CD4-positive, alpha-beta T cell treated with Interleukin-6 at 100 ng/mL for 8 hours (primary cell): ENCODE results near the gene ALDH4A1.

Experiments
- DNase-seq: peaks from one replicate; pipeline ENCODE4 v3.0.0-alpha.2; 2020; ENCODE audit warnings: mixed read lengths, low spot score

The ALDH4A1 gene

GRCh38 chr1:18902523-18903290, at the start of gene ALDH4A1:
ALDH4A1 (minus strand) TSS chr1:18902555; CDS start chr1:18902523, 32 bp downstream.
- DNase-seq: peak; percentile 95

GRCh38 chr1:18951818-18952391, 49.5 kb upstream of the ALDH4A1 start:
- peak; percentile 75 for DNase-seq

- DNase-seq: no peak
Measured at GRCh38 chr1:18951416-18951815, 49.1 kb upstream of the ALDH4A1 start.

GRCh38 chr1:18950401-18951026, 48.2 kb upstream of the ALDH4A1 start:
- DNase-seq: peak; percentile 40

- DNase-seq: peak; percentile 26
Measured at GRCh38 chr1:18949686-18950400, 47.5 kb upstream of the ALDH4A1 start.

GRCh38 chr1:18948913-18949685, 46.7 kb upstream of the ALDH4A1 start:
- no peak for DNase-seq

- peak; percentile 79 for DNase-seq
Measured at GRCh38 chr1:18948048-18948912, 45.9 kb upstream of the ALDH4A1 start.

GRCh38 chr1:18947570-18947969, 45.2 kb upstream of the ALDH4A1 start:
- DNase-seq: no peak

GRCh38 chr1:18946550-18947381, 44.4 kb upstream of the ALDH4A1 start:
- no peak for DNase-seq

GRCh38 chr1:18945401-18945849, 43.1 kb upstream of the ALDH4A1 start:
- no peak for DNase-seq

GRCh38 chr1:18944810-18945209, 42.5 kb upstream of the ALDH4A1 start:
- no peak for DNase-seq

GRCh38 chr1:18943914-18944572, 41.7 kb upstream of the ALDH4A1 start:
- DNase-seq: no peak

- DNase-seq: no peak
Measured at GRCh38 chr1:18943162-18943561, 40.8 kb upstream of the ALDH4A1 start.

- no peak for DNase-seq
Measured at GRCh38 chr1:18942340-18942739, 40.0 kb upstream of the ALDH4A1 start.

- no peak for DNase-seq
Measured at GRCh38 chr1:18941221-18942141, 39.1 kb upstream of the ALDH4A1 start.

GRCh38 chr1:18940303-18941020, 38.1 kb upstream of the ALDH4A1 start:
- no peak for DNase-seq
